ENCODE data around the gene CHRNA3.

The CHRNA3 gene

DNA sequence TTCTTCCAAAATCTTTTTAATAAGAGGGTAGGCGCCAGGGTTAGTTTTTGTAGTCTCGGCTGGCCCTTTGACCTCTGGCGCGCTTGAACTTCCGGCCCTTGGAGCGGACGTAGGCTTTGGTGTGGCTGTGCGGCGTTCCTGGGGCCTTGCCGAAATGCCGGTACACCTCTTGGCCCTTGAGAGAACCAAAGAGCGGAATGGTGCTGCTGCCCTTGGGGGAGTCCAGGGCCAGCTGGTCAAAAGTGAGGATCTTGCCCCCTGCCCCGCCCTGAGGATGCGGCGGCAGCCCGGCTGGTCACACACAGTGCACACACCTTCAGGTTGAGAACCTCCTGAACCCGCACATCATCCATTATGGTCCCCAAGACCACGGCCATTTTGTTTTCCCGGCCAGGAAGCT is 40.2 kb upstream of the CHRNA3 start:
- Histone ChIP-seq H3K36me3 (ENCODE audit: control insufficient read depth, low read length) (no peaks in the 10 kb centered on the region), H3K27me3 (ENCODE audit: control insufficient read depth, low read length) (peaks cover 9% of the 10 kb centered on the region; the same call in 1 of the 2 replicates), H3K4me2 (ENCODE audit: low read length) (no peak overlapping the region), H3K9me2 (replicated peaks; ENCODE audit: control insufficient read depth, low read length) (no peaks in the 10 kb centered on the region), H3K4me3 (ENCODE audit: low read length) (no peak overlapping the region), H3F3A (ENCODE audit: control insufficient read depth, insufficient read depth) (no peaks in the 10 kb centered on the region), H3K9me3 (ENCODE audit: control insufficient read depth, insufficient read depth, low read length) (no peaks in the 10 kb centered on the region), H4K20me1 (ENCODE audit: control insufficient read depth, insufficient read depth, low read depth, low read length) (no peaks in the 10 kb centered on the region), H3K79me2 (ENCODE audit: control insufficient read depth, low read length) (no peaks in the 10 kb centered on the region), H3K27ac (ENCODE audit: low read depth, low read length) (no peak overlapping the region), H3K4me1 (ENCODE audit: control insufficient read depth, low read length) (peaks cover 8% of the 10 kb centered on the region)
- no peak for TF ChIP-seq EZH2phosphoT487 (IDR thresholded peaks at IDR 0.05; ENCODE audit: borderline replicate concordance, low read length)
- TF ChIP-seq, protein P1, sequence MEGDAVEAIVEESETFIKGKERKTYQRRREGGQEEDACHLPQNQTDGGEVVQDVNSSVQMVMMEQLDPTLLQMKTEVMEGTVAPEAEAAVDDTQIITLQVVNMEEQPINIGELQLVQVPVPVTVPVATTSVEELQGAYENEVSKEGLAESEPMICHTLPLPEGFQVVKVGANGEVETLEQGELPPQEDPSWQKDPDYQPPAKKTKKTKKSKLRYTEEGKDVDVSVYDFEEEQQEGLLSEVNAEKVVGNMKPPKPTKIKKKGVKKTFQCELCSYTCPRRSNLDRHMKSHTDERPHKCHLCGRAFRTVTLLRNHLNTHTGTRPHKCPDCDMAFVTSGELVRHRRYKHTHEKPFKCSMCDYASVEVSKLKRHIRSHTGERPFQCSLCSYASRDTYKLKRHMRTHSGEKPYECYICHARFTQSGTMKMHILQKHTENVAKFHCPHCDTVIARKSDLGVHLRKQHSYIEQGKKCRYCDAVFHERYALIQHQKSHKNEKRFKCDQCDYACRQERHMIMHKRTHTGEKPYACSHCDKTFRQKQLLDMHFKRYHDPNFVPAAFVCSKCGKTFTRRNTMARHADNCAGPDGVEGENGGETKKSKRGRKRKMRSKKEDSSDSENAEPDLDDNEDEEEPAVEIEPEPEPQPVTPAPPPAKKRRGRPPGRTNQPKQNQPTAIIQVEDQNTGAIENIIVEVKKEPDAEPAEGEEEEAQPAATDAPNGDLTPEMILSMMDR (IDR thresholded peaks at IDR 0.05; ENCODE audit: low read depth, low read length, poor library complexity, severe bottlenecking) = no peak

DNA sequence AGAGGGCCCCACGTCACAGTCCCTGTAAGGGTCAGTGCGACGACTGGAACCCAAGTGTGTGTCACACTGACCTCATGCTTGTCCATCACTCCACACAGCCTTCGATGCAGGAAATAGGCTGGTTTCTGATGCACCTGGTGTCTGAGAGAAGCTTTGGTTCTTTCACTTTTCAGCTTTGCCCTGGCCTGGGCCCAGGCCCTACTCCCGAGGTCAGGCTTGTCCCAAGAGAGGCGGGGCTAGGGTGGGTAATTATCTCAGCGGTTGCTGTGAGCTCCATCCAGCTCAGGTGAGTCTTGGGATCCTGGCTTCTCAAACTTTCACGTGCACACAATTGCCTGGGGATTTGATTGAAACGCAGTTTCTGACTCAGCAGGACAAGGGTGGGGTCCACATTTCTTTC is 39.8 kb upstream of the CHRNA3 start:
- no peak overlapping the region for H3K4me3 ChIP-seq (ENCODE audit: low read length)

DNA sequence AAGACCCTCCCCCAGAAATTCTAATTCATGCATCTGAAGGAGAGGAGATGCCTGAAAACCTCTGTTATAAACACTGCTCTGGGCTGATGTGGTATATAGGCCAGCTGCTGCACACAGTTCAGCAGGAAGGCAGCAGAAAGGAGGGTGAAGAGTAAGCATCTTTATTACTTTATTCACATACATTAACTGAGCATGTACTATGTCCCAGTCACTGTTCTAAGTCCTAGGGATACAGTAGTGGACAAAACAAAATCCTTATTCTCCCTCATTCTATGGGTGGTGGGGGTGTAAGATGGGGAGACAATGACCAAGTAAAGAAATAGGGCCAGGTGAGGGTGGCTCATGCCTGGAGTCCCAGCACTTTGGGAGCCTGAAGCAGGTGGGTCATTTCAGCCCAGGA is 38.0 kb upstream of the CHRNA3 start:
- Histone ChIP-seq H3K9me2 (replicated peaks; ENCODE audit: control insufficient read depth, low read length) (no peaks in the 10 kb centered on the region), H3K36me3 (ENCODE audit: control insufficient read depth, low read length) (no peaks in the 10 kb centered on the region), H3K4me1 (ENCODE audit: control insufficient read depth, low read length) (peaks cover 4% of the 10 kb centered on the region), H3F3A (ENCODE audit: control insufficient read depth, insufficient read depth) (no peaks in the 10 kb centered on the region), H3K27ac (ENCODE audit: low read depth, low read length) (no peak overlapping the region), H3K9me3 (ENCODE audit: control insufficient read depth, insufficient read depth, low read length) (no peaks in the 10 kb centered on the region), H3K4me2 (ENCODE audit: low read length) (no peak overlapping the region), H3K27me3 (ENCODE audit: control insufficient read depth, low read length) (peaks cover 9% of the 10 kb centered on the region; the same call in 1 of the 2 replicates), H3K4me3 (ENCODE audit: low read length) (no peak overlapping the region), H3K79me2 (ENCODE audit: control insufficient read depth, low read length) (no peaks in the 10 kb centered on the region), H4K20me1 (ENCODE audit: control insufficient read depth, insufficient read depth, low read depth, low read length) (no peaks in the 10 kb centered on the region)
- no peak for TF ChIP-seq EZH2phosphoT487 (IDR thresholded peaks at IDR 0.05; ENCODE audit: borderline replicate concordance, low read length)

More for the DNA sequence above, 39.8 kb upstream of the CHRNA3 start:
- TF ChIP-seq, protein P1 (IDR thresholded peaks at IDR 0.05; ENCODE audit: low read depth, low read length, poor library complexity, severe bottlenecking) = no peak
- TF ChIP-seq EZH2phosphoT487 (IDR thresholded peaks at IDR 0.05; ENCODE audit: borderline replicate concordance, low read length) = no peak
- H3K4me1 ChIP-seq (ENCODE audit: control insufficient read depth, low read length) = peaks cover 8% of the 10 kb centered on the region
- no peaks in the 10 kb centered on the region for H3K36me3 ChIP-seq (ENCODE audit: control insufficient read depth, low read length)
- H3K27me3 ChIP-seq (ENCODE audit: control insufficient read depth, low read length) = peaks cover 5% of the 10 kb centered on the region; the same call in 1 of the 2 replicates
- H3F3A ChIP-seq (ENCODE audit: control insufficient read depth, insufficient read depth) = no peaks in the 10 kb centered on the region
- no peaks in the 10 kb centered on the region for H3K9me3 ChIP-seq (ENCODE audit: control insufficient read depth, insufficient read depth, low read length)
- no peaks in the 10 kb centered on the region for H3K9me2 ChIP-seq (replicated peaks; ENCODE audit: control insufficient read depth, low read length)
- H3K27ac ChIP-seq (ENCODE audit: low read depth, low read length) = no peak overlapping the region
- H4K20me1 ChIP-seq (ENCODE audit: control insufficient read depth, insufficient read depth, low read depth, low read length) = no peaks in the 10 kb centered on the region
- no peak overlapping the region for H3K4me2 ChIP-seq (ENCODE audit: low read length)
- no peaks in the 10 kb centered on the region for H3K79me2 ChIP-seq (ENCODE audit: control insufficient read depth, low read length)

DNA sequence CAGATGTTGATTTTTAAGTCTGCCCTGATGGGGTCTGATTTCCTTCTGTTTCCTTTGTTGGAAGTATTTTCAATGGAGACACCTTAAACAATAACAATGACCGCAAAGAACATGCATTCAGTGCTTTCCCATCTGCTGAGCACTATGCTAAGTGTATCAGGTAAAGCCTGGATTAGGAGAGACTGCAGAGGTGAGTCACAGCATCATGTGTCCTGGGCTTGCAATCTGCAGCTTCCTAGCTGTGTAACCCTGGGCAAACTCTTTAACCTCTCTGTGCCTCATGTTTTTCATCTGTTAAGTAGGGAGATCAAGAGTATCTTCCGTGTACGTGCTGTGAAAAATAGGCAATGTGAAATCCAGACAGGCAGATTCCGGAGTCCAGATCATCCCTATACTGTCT is 33.5 kb upstream of the CHRNA3 start:
- H4K20me1 ChIP-seq (ENCODE audit: control insufficient read depth, insufficient read depth, low read depth, low read length) = no peaks in the 10 kb centered on the region
- H3K27ac ChIP-seq (ENCODE audit: low read depth, low read length) = no peak overlapping the region
- no peaks in the 10 kb centered on the region for H3K9me2 ChIP-seq (replicated peaks; ENCODE audit: control insufficient read depth, low read length)
- TF ChIP-seq, protein P1 (IDR thresholded peaks at IDR 0.05; ENCODE audit: low read depth, low read length, poor library complexity, severe bottlenecking) = no peak
- no peak for TF ChIP-seq EZH2phosphoT487 (IDR thresholded peaks at IDR 0.05; ENCODE audit: borderline replicate concordance, low read length)
- H3K9me3 ChIP-seq (ENCODE audit: control insufficient read depth, insufficient read depth, low read length) = no peaks in the 10 kb centered on the region
- no peaks in the 10 kb centered on the region for H3F3A ChIP-seq (ENCODE audit: control insufficient read depth, insufficient read depth)
- no peaks in the 10 kb centered on the region for H3K4me1 ChIP-seq (ENCODE audit: control insufficient read depth, low read length)
- H3K79me2 ChIP-seq (ENCODE audit: control insufficient read depth, low read length) = no peaks in the 10 kb centered on the region
- H3K4me2 ChIP-seq (ENCODE audit: low read length) = no peak overlapping the region
- H3K27me3 ChIP-seq (ENCODE audit: control insufficient read depth, low read length) = peaks cover 14% of the 10 kb centered on the region
- no peak overlapping the region for H3K4me3 ChIP-seq (ENCODE audit: low read length)
- no peaks in the 10 kb centered on the region for H3K36me3 ChIP-seq (ENCODE audit: control insufficient read depth, low read length)
